Amygdala (tissue), 56 donors: ENCODE measurements around the gene DCTPP1.
"Not testable (repeated sequence)": the region's sequence is repeated elsewhere in the genome, so short reads cannot be mapped to it uniquely, and the experiment has no call there.

ENCODE experiments used
- DNase-seq, 56 donors: peaks; one replicate each; lab custom pipeline; 2025; lab: John Stamatoyannopoulos, UW

The DCTPP1 gene

GRCh38 chr16:30429678-30430427, at the start of gene DCTPP1:
Gene DCTPP1, minus strand, starts transcription at chr16:30430030. Its CDS starts 50 bp downstream, at chr16:30429980.
- peak; percentile 26 to 96 (median 87) for DNase-seq

- no peak for DNase-seq
Observed at GRCh38 chr16:30478766-30479478, 49.1 kb upstream of the DCTPP1 start.

- DNase-seq = not testable (repeated sequence)
Observed at GRCh38 chr16:30477773-30478172, 47.9 kb upstream of the DCTPP1 start.

GRCh38 chr16:30476991-30477390, 47.2 kb upstream of the DCTPP1 start:
- DNase-seq = no peak

GRCh38 chr16:30474684-30475083, 44.9 kb upstream of the DCTPP1 start:
- DNase-seq = no peak

GRCh38 chr16:30474074-30474452, 44.2 kb upstream of the DCTPP1 start:
- DNase-seq = no peak

GRCh38 chr16:30473231-30474073, 43.6 kb upstream of the DCTPP1 start:
- DNase-seq = no peak

- peak in 16 of 56 donors; percentile 1 to 28 (median 11) for DNase-seq
Observed at GRCh38 chr16:30472328-30472942, 42.6 kb upstream of the DCTPP1 start, which contains the start of gene ITGAL. Gene ITGAL, plus strand, starts transcription at chr16:30472742. Its CDS starts 96 bp downstream, at chr16:30472838.

GRCh38 chr16:30470632-30470995, 40.8 kb upstream of the DCTPP1 start:
- no peak for DNase-seq

GRCh38 chr16:30470170-30470512, 40.3 kb upstream of the DCTPP1 start:
- DNase-seq = no peak

- no peak for DNase-seq
Observed at GRCh38 chr16:30464078-30464477, 34.2 kb upstream of the DCTPP1 start.

GRCh38 chr16:30461426-30461825, 31.6 kb upstream of the DCTPP1 start:
- not testable (repeated sequence) for DNase-seq

GRCh38 chr16:30459456-30459855, 29.6 kb upstream of the DCTPP1 start:
- DNase-seq = no peak

GRCh38 chr16:30458561-30459394, 28.9 kb upstream of the DCTPP1 start:
- peak in 5 of 56 donors; percentile 2 to 14 (median 4) for DNase-seq

GRCh38 chr16:30457743-30458560, 28.1 kb upstream of the DCTPP1 start:
- no peak for DNase-seq

- no peak for DNase-seq
Observed at GRCh38 chr16:30457256-30457655, 27.4 kb upstream of the DCTPP1 start.

GRCh38 chr16:30456302-30456701, 26.5 kb upstream of the DCTPP1 start:
- no peak for DNase-seq

- DNase-seq = not testable (repeated sequence)
Observed at GRCh38 chr16:30452709-30453580, 23.1 kb upstream of the DCTPP1 start.
